HG03196 (cell line): Measurements from ENCODE around the gene ANKRD9.
A peak's percentile ranks its signal among the peaks of the same experiment; 100 is the strongest.

Experiments used
- ATAC-seq: cut with Tn5 transposase; IDR thresholded peaks from one replicate; pipeline ENCODE4 v1.9.1; 2021; ENCODE audit not compliant: unreplicated experiment

ANKRD9 gene

DNA sequence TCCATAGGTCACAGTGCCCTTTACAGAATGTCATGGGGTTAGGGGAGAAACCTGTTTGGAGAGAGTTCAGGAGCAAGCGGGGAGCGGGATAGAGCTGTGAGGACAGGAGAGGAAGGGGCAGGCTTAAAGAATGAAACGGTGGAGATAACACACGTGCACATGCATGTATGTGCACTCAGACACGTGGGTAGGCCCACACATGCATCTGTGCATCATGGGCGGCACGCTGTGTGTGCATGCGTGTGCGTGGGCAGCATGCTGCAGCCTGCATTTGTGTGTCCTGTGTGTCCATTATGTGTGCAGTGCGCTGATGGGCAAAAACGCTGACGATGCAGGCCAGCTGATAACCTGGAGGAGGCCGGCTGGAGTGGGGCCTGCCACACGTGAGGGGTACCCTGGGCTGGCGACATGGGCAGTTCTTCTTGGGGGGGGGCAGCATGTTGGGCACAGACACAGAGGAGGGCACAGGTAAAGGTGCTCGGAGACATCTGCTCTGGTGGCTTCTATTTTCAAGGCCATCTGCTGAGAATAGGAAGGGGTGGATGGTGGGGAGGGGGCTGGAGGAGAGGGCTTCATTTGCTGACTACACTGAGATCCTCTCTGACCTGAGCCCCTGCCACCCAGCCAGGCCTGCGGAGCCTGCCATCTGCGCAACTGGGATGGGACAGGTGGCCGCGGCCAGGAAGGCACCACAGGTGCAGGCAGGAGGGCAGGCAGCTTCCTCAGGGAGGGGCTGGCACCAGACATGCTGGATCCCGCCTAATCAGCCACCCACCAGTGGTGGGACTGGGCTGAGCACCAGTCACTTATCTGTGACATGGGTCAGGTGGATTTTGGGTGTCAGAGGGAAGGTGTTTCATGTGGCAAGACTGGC lies 4.6 kb upstream of the ANKRD9 start:
- ATAC-seq: no peak

DNA sequence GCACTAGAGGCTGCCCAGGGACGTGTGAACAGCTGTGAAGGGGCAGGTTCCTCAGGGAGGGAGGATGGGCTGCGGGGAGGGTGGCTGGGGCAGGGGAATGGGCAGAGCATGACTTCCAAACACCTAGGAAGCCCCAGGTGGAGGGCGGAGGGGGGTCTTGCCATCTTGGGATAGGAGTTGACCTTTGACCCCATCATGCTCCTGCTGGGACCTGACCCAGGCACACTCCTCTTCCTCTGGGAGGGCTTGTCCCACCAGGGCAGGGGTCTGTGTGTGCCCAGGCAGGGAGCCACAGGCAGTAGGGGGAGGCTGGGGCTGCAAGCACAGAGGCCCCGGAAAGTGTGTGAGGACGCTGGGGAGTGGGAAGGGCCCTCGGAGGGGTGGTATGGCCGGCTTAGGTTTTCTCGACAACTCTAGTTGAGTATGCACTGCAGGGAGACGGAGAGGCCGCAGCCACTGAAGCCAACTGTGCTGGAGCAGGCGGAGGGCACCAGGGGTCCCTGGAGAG lies 3.3 kb upstream of the ANKRD9 start:
- ATAC-seq: no peak

DNA sequence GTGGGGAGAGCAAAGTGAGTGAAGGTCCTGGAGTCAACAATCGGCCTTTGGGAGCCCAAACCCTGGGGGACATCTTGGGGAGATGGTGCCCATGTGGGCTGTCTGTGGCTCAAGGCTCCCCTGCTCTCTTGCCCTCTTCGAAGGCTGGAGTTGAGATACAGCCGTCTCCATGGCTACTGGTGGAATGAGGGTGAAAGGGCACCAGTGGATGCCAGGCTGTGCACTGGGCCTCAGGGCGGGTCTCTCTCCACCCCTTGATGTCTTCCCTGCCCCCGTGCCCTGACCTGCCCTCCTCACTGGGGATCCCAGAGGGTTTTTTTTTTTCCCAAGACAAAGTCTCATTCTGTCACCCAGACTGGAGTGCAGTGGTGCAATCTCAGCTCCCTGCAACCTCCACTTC lies 2.0 kb upstream of the ANKRD9 start:
- no peak for ATAC-seq

DNA sequence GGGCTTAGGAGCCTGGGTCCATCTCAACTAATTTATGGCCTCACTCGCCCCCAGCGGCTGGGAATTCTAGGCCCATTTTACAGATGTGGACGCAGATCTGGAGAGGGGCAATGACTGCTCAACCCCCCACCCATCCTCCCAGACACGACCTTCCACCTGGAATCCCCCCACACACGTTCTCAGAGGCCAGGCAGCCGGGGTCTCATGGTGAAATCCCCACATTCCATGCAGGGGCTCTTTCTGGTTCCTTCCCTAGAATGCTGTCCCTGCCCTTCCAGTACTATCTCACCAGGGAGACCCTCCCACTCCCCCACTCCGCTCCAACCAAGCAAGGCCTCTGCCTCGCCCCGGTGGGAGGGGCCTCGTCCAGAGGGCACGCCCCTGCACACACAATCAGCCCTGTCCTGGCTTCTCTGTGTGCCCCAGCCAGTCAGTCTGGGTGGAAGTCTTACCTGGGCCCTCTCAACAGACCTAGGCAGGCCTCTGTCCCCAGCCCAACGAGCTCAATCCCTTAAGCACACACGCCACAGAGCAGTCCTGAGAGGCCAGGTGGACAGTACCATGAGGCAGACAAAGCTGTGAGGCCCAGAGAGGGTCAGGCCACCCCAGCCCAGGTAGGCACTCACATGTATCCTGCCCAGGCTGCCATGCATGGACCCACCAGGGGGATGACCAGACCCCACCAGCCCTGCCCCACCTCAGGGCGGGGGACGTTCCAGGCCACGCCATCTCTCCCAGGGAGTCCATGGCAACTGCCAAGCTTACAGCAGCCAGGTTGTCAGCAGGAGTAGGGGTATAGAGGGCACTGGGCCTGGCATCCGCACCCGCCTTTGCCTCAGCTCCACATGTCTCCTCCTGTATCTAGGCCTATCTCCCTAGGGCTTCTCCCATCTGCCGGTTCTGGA lies 1.3 kb upstream of the ANKRD9 start:
- no peak for ATAC-seq

DNA sequence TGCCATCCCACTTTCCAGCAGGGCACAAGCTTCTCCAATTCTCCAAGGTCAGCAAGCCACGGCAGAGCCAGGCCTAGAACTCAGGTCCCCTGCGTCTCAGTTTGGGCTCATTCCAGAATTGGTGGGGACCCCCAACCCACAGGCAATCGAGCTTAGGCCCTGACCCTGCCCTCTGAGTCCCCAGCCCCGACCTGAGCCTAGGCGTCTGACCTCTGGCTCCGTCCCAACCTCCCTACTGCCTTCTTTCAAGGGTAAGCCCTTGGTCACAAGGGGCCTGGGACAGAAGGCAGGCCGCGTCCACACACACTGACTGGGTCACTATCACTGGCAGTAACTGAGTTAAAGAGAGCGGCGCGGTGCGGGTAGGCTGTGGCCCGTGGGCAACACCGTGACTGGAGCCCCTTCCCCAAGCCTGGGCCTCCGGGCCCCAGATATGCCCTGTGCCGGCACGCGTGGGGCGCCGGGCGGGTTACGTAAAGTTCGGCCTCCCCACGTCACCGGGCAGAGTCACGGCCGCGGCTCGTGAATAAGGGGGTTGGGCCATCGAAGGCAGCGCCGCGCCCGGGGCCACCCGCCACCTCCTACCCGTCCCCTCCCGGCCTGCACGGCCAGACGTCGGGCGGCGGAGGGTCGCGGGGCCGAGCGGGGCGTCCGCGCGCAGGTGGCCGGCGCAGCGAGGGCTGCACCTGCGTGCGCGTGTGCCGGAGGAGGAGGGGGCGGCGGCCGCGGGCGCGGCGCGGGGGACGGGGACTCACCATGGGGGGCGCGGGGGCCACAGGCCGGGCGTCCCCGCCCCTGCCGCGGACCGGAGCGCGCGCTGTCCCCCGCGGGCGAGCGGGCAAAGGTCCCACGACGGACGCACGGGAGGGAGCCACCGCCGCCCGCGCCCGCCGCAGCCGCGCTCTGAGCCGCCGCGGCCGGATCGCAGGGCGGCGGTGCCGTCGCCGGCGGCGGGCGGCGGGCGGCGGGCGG lies 516 bp downstream of the ANKRD9 start:
- ATAC-seq: peak; percentile 8

DNA sequence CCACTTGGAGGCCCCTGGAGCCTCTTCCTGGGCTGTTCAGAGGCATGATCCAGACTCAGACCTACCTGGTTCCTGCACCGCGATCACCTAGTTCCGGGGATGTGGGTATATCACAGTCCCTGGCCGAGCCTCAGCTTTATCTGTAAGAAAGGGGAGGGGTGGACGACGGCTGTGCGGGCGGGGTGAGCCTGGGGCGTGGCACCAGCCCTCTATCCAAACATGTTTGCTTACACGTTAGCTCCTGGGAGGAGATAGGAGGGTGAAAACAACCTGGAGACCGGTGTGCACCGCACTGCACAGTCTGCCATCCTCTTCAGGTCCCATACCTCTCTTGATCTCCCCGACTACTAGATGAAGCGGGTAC lies 1.2 kb downstream of the ANKRD9 start:
- ATAC-seq: no peak

DNA sequence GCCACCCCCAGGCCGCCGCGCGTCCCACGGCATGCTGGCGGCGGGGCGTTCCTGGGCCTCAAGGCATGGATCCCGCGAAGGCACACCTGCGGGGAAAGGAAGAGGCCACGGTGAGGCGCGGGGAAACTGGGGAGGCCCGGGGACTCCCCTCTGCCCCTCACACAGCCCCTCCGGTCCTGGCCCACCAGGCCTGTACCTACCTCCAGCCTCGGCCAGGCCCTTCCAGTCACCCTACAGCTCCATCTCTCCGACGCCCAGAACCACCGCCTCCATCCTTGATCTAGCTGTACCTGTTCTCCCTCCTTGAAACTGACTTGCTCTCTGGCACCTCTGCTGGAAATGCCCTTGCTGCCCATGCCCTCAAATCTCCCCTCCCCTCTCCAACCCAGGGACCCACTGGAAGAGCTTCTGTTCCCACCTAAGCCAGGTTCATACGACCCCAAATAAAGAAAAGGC lies 1.7 kb downstream of the ANKRD9 start:
- no peak for ATAC-seq

DNA sequence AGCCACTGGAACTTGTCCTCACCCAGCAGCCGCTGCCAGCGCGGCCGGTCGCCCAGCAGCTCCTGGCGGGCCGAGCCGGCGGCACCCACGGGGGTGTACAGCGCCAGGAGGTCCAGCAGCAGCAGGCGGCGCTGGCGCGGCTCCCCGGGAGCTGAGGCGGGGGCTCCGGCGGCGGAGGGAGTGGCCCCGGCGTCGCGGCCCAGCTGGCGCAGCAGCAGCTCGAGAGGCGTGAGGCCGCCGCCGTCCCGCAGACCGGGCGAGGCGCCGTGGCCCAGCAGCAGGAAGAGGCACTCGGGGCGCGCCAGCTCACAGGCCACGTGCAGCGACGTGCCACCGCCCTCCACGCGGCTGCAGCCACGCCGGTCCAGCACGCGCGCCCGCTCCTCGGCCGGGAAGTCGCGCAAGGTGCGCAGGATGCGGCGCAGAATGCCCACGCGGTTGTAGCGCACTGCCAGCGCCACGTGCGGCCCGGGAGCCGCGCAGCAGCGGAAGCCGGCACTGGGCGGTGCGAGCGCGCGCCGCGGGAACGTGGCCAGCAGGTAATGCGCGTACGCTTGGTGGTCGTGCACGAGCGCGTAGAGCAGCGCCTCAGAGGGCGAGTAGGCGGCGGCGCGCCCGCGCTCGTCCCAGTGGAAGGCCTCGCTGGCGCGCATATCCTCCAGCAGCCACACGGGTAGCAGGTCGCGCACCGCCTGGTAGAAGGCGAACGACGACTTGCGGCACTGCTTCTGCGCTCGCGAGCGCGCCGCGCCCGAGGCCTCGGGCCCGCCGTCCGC lies 2.3 kb downstream of the ANKRD9 start:
- no peak for ATAC-seq

DNA sequence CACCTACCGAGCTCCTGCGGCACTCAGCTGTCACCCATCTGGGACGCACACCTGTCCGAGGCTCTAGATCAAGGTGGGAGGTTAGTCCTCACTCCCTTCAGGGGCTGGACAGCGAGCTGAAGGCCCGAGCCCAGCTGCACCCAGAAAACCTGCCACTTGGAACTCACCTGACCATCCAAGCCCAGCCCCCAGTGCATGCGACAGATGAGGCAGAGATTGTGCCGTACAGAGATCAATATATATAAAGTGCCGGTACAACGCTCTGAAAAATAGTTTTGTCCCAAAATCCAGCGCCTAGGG lies 3.0 kb downstream of the ANKRD9 start:
- no peak for ATAC-seq

DNA sequence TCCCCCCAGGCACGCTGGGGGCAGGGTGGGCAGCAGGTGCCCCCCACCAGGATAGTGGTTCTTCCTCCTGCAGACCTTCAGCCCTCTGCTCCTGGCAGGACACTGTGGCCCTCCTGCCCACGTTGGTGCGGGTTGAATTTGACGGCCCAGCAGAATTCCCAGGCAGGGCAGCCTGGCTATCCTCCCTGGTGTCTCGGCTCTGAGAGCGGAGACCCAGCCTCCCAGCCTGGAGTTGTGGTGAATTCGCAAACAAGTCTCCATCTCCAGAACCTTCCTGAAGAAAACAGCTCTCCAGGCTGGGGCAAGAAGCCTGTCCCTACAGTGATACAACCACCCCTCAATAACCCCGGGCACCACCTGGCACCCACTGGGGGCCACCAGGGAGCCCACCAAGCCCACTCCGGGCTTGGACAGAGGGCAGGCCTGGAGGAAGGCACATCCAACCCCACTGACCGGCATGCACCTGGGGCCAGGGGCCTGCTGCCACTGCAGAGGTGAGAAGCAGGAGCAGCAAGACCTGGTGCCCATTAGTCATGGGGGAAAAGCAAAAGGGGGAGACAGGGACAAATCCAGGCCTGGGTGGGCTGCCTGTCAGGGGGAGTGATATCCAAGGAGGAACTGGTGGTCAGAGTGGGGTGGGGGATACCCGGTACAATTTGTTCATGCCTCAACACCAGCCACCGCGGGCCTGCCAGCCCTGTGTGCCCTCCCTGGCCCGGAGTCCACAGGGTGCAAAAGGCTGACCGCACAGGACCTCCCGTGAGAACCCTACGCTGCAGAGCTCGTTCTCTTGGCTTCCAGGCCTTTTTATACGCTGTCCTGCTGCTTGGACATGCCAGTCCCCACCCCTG lies 3.6 kb downstream of the ANKRD9 start:
- ATAC-seq: no peak

DNA sequence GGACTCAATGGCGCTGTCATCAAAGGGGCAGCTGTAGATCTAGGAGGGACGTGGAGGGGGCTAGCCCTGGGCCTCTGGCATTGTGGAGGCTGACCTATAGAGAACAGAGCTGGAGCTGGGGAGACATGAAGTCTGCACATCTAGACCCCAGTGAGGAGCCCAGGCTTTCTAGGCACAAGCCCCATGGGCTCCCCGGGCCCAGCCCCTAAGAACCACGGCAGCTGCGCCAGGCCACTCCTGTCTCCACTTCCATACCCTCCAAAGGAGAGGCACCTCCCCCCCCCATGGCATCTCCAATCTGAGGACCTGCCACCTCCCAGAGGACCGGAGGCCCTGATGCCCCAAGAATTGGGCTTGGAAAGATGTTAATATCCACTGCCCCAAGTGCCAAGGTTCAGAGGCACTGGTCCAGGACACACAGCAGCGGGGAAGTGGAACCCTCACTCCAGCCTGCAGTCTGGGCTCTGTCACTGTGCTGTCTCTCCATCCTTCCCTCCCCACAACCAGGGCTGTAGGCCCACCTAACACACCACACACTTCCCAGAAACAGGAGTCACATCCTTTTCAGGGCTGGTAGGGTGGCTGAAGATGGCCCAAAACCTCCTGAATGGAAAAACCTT lies 4.5 kb downstream of the ANKRD9 start:
- no peak for ATAC-seq

DNA sequence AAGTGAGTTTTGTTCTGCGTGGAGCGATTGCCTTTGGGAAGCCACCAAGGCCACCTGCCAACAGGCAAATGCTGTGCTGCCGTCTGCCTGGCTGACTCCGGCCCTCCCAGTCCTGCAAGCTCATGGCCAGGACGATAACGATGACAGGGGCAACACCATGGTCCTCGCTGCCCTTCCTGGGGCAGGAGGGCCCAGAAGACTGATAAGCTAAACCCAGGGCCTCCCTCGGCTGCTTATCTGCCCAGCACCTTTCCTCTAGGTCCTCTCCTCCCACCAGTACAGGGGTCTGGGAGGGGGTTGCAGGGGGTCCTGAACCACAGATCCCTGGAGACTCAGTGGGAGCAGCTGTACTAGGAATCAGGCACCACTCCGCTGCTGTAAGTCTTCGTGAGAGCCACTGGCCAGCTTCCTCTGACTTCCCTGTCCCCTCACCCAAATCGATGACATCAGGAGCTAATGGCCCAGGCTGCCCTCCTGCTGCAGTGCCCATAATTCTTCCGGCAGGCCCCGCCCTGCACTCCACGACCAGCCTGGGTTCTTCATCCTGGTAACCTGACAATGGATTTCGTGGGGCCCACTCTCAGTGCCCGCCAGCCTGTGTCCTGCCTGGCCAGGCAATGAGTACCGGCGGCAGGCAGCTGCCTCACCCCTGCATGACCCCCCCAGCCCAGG lies 5.1 kb downstream of the ANKRD9 start:
- no peak for ATAC-seq

DNA sequence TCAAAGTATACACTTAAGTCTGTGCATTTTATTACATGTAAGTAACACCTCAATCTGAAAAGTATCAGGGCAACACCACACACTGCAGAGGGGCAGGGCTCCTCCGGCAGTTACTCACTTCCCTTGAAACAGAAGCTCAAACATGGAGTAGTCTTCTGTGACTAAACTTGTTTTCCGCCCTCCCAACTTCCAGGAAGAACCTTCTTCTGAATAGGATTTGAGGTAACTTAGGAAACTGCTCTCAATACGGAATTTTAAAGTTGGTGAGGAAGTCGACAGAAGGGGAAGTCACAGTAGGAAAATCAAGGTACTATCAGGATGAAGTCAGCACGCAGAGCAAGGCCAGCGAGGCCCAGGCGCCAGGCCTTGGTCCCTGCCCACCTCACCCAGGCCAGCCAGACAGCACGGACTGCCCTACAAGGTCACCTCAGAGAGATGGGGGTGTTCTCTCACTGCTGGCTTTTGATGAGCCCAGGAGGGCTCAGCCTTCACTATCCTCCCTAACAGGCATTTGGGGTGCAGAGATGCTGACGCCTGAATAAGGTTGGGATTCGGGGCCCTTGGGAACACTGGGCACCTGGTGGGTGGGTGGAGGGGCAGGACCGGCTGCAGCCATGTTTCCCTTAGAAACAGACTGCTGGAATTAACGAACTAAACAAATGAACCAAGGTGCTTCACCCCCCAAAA lies 5.8 kb downstream of the ANKRD9 start:
- no peak for ATAC-seq

DNA sequence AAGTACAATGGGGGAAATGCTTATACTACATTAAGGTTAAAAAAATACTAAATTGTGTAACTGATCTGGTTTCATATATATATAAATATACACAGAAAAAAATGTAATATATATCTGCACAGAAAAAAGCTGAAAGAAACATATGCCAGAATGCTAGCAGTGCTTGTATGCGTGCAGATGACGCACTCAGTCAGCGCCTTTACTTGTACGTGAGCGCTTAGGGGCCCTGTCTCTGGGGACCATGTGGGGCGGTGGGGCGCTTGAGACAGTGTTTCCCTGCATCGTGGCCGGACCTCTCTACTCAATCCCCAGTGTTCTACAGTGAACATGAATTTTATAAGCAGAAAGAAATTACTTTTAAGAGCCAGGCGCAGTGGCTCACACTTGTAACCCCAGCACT lies 7.0 kb downstream of the ANKRD9 start:
- ATAC-seq: no peak

DNA sequence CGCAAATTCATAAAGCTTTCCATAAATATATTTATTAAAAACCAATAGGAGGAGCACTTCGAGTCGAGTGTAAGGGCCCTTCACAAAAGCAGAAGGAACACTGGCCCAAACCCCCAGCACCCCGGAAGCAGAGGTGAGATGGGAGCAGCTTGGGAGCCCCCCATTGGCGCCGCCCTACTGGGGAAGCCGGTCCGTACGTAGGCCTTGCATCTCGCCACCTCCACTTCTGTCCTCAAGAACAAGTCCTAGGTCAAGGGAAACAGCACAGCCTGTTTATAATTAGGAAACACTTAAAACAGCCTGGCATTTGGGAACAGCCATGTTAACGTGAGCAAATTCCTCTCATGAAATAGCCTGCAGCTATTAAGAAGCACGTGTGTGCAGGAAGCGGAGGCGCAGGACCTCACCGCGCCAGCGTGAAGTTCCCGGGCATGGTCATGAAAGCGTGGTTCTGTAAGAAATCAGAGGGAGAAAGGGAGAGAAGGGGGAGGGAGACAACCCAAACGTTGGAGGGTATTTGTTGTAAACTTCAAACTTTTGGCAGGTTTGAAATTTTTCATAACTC lies 7.7 kb downstream of the ANKRD9 start:
- ATAC-seq: no peak

DNA sequence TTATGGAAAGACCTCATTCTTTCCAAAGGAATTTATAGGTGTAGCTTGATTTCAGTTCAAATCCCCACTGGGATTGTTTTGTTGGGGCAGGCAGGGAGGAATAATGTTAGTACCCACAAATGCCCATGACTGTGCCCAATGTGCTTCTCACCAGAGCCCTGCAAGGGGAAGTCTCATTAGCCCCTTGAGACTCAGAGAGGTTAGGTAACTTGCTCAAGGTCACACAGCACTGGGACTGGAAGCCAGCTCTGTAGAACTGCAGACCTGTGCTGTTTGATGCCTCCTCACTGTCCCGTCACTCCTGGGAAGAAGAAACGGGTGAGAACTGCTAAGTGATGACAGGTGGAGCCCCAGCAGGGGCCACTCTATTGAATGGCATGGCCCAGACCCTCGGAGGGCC lies 8.9 kb downstream of the ANKRD9 start:
- ATAC-seq: no peak

DNA sequence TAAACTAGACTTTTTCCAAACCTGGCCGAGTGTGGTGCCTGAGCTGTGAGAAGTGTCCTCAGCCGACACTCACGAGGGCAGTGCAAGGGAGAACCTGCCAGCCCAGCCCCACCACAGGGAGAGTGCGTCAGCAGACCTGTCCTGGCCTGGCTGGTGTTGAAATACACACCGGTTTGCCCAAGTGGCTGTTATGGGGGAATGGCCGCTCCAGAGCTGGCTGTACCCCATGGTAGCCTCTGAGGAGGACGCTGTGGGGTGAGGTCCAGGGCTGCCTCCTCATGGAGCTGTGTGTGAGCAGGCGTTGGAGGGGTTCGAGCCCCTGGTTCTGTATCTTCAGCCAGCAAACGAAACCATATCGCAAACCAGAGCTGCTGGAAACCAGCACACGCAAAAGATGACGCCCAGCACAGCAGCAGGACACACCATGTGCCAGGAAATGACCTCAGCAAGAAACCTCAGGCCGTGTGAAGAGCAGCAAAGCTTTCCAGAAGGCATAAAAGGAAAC lies 9.4 kb downstream of the ANKRD9 start:
- ATAC-seq: no peak
